Liver (tissue), 9 donors: ENCODE data around the gene NXPH4. TPM values are rescaled to one million over a fixed set of nuclear protein-coding genes. Genes with fewer than 3 reads are reported as not detected.
A peak's percentile ranks its signal among the peaks of the same experiment; 100 is the strongest.

Experiments
- DNase-seq: peaks from one replicate; pipeline ENCODE4 v3.0.0-alpha.2; 2017; ENCODE audit warnings: low spot score
- H3K27ac ChIP-seq, 2 donors: one replicate each; pipeline ENCODE4 v1.7.0; 2013; ENCODE audit warnings: inconsistent platforms in 2 of 2, low read length in 2 of 2, control low read depth in 1 of 2, low read depth in 1 of 2, mild to moderate bottlenecking in 1 of 2
- H3K27me3 ChIP-seq, 4 donors: one replicate each; pipeline versions ENCODE4 v1.6.1 to v1.7.0; 2013; ENCODE audit warnings: low read length in 3 of 4, inconsistent platforms in 1 of 4, mild to moderate bottlenecking in 1 of 4, moderate library complexity in 1 of 4; ENCODE audit not compliant: control insufficient read depth in 4 of 4, insufficient read depth in 4 of 4
- H3K36me3 ChIP-seq, 4 donors: one replicate each; pipeline versions ENCODE4 v1.6.1 to v1.7.0; 2013; ENCODE audit warnings: low read length in 3 of 4, mild to moderate bottlenecking in 3 of 4, low read depth in 1 of 4, moderate library complexity in 1 of 4; ENCODE audit not compliant: control insufficient read depth in 4 of 4, insufficient read depth in 3 of 4
- H3K4me1 ChIP-seq, 4 donors: one replicate each; pipeline versions ENCODE4 v1.6.1 to v1.7.0; 2013; ENCODE audit warnings: low read length in 3 of 4, mild to moderate bottlenecking in 3 of 4, moderate library complexity in 1 of 4; ENCODE audit not compliant: control insufficient read depth in 4 of 4, insufficient read depth in 4 of 4
- H3K4me3 ChIP-seq, 3 donors: one replicate each; pipeline versions ENCODE4 v1.6.1 to v1.7.0; 2013; ENCODE audit warnings: low read length in 3 of 3, control low read depth in 1 of 3, low read depth in 1 of 3, mild to moderate bottlenecking in 1 of 3
- H3K9ac ChIP-seq, 2 donors: one replicate each; pipeline ENCODE4 v1.7.0; 2013; ENCODE audit warnings: low read length in 2 of 2, mild to moderate bottlenecking in 2 of 2, moderate library complexity in 2 of 2, control low read depth in 1 of 2, low read depth in 1 of 2
- H3K9me3 ChIP-seq, 4 donors: one replicate each; pipeline versions ENCODE4 v1.6.1 to v1.7.0; 2013; ENCODE audit warnings: low read length in 3 of 4; ENCODE audit not compliant: control insufficient read depth in 4 of 4
- EGR1 ChIP-seq, 2 donors: IDR thresholded peaks; 2 replicates each; pipeline ENCODE4 v1.6.1; 2016 to 2018; ENCODE audit warnings: antibody characterized with exemption in 2 of 2, low read depth in 2 of 2
- FOXA1 ChIP-seq: IDR thresholded peaks from 2 replicates; pipeline ENCODE4 v1.6.1; 2016; ENCODE audit warnings: antibody characterized with exemption
- FOXA2 ChIP-seq: IDR thresholded peaks from 2 replicates; pipeline ENCODE4 v1.6.1; 2016; ENCODE audit warnings: antibody characterized with exemption
- GABPA ChIP-seq, 2 donors: IDR thresholded peaks in 1 of 2; conservative IDR thresholded peaks in 1 of 2; 2 replicates each; pipeline ENCODE4 v1.6.1; 2016; ENCODE audit warnings: antibody characterized with exemption in 2 of 2, mild to moderate bottlenecking in 1 of 2, moderate library complexity in 1 of 2
- HNF4A ChIP-seq, 2 donors: conservative IDR thresholded peaks; 2 replicates each; pipeline ENCODE4 v1.6.1; 2016; ENCODE audit warnings: antibody characterized with exemption in 2 of 2, mild to moderate bottlenecking in 2 of 2
- HNF4G ChIP-seq: IDR thresholded peaks from 2 replicates; pipeline ENCODE4 v1.6.1; 2016; ENCODE audit warnings: antibody characterized with exemption
- NR2F2 ChIP-seq: IDR thresholded peaks from 2 replicates; pipeline ENCODE4 v1.6.1; 2016; ENCODE audit warnings: antibody characterized with exemption
- RAD21 ChIP-seq, 2 donors: IDR thresholded peaks; 2 replicates each; pipeline ENCODE4 v1.6.1; 2016; ENCODE audit warnings: antibody characterized with exemption in 2 of 2, mild to moderate bottlenecking in 2 of 2
- SP1 ChIP-seq: IDR thresholded peaks from 2 replicates; pipeline ENCODE4 v1.6.1; 2018; ENCODE audit warnings: antibody characterized with exemption, mild to moderate bottlenecking
- TAF1 ChIP-seq: conservative IDR thresholded peaks from 2 replicates; pipeline ENCODE4 v1.6.1; 2016; ENCODE audit warnings: antibody characterized with exemption, mild to moderate bottlenecking
- YY1 ChIP-seq: IDR thresholded peaks from 2 replicates; pipeline ENCODE4 v1.6.1; 2016; ENCODE audit warnings: antibody characterized with exemption, mild to moderate bottlenecking
- WGBS: extraction: QIAGEN DNeasy Blood & Tissue Kit; methylation state at CpG from one replicate; pipeline ENCODE4 v1.1.7; 2013; 5-methylcytosine and 5-hydroxymethylcytosine counted together
- polyA plus RNA-seq, 2 donors: library from polyadenylated mRNA; stranded (reverse) in 1 of 2; unstranded in 1 of 2; fragments of 200-250 nt in 1 of 2; fragments of >200 nt in 1 of 2; fragmentation: Nextera tagmentation in 1 of 2; extraction: Ambion mirVana in 1 of 2; gene quantifications; one replicate each; pipeline versions ENCODE4 v1.2.1 to v1.2.3, GENCODE V29; 2013 to 2015
- total RNA-seq, 2 donors: library from RNA; depleted of rRNA; stranded (reverse); fragments of >200 nt; gene quantifications; one replicate each; pipeline ENCODE4 v1.2.3, GENCODE V29; 2014
- TF ChIP-seq, protein P1 (sequence below): fragments of 150-350 bp; IDR thresholded peaks from 2 replicates; pipeline ENCODE4 v1.5.1; 2017; ENCODE audit warnings: improper control_type of control experiment, low read depth, low read length; ENCODE audit not compliant: missing input control
- TF ChIP-seq, protein P2 (sequence below): IDR thresholded peaks from 2 replicates; pipeline ENCODE4 v1.6.1; 2016; ENCODE audit warnings: antibody characterized with exemption
- TF ChIP-seq, protein P3 (sequence below): IDR thresholded peaks from 2 replicates; pipeline ENCODE4 v1.6.1; 2016; ENCODE audit warnings: antibody characterized with exemption
- donor health status: healthy.
- donor health status: healthy.
- donor health status: healthy.
- donor health status: healthy.
- donor health status: healthy.

The NXPH4 gene
- total and polyA plus RNA-seq, 4 donors = 0.15 TPM; not detected in 3

DNA sequence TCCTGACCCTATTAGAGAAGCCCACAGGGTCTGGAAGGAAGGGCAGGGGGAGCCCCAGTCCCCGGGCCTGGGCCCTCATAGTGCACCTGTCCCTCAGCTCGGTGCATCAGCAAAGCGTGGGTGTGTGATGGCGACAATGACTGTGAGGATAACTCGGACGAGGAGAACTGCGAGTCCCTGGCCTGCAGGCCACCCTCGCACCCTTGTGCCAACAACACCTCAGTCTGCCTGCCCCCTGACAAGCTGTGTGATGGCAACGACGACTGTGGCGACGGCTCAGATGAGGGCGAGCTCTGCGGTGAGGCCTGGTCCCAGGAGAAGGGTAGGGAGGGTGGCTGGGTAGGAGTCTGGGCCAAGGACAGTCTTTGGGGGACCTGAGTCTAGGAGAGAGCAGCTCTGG lies 42.9 kb upstream of the NXPH4 start:
- Histone ChIP-seq H3K4me1 (no peaks in the 10 kb centered on the region), H3K27me3 (no peaks in the 10 kb centered on the region), H3K9ac (no peak overlapping the region), H3K4me3 (no peak overlapping the region), H3K36me3 (peaks cover 25 to 89% (median 45%) of the 10 kb centered on the region in 4 donors), H3K9me3 (no peaks in the 10 kb centered on the region), H3K27ac (no peak overlapping the region)
- no peak for TF ChIP-seq HNF4G
- TF ChIP-seq HNF4A (conservative IDR thresholded peaks at IDR 0.05) = no peak
- TF ChIP-seq GABPA (IDR thresholded peaks at IDR 0.05 in 1 of 2, conservative IDR thresholded peaks at IDR 0.05 in 1 of 2) = no peak
- TF ChIP-seq FOXA1 = no peak
- TF ChIP-seq RAD21 (IDR thresholded peaks at IDR 0.05) = no peak
- no peak for DNase-seq
- whole genome bisulfite sequencing = 90% methylated on average over 14 of the region's 14 CpGs

DNA sequence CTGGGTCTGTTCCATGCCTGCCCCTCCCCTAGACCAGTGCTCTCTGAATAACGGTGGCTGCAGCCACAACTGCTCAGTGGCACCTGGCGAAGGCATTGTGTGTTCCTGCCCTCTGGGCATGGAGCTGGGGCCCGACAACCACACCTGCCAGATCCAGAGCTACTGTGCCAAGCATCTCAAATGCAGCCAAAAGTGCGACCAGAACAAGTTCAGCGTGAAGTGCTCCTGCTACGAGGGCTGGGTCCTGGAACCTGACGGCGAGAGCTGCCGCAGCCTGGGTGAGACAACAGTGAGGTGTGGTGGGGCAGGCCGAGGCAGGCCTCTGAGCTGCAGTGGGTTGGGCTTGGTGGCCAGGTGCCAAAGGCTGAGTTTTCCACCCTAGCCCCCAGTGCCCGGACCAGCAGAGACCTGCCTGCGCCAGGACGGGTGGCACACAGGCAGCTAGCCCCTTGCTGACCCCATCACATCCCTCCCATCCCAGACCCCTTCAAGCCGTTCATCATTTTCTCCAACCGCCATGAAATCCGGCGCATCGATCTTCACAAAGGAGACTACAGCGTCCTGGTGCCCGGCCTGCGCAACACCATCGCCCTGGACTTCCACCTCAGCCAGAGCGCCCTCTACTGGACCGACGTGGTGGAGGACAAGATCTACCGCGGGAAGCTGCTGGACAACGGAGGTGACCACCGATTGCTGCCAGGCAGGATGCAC lies 41.0 kb upstream of the NXPH4 start:
- TF ChIP-seq, protein P1, sequence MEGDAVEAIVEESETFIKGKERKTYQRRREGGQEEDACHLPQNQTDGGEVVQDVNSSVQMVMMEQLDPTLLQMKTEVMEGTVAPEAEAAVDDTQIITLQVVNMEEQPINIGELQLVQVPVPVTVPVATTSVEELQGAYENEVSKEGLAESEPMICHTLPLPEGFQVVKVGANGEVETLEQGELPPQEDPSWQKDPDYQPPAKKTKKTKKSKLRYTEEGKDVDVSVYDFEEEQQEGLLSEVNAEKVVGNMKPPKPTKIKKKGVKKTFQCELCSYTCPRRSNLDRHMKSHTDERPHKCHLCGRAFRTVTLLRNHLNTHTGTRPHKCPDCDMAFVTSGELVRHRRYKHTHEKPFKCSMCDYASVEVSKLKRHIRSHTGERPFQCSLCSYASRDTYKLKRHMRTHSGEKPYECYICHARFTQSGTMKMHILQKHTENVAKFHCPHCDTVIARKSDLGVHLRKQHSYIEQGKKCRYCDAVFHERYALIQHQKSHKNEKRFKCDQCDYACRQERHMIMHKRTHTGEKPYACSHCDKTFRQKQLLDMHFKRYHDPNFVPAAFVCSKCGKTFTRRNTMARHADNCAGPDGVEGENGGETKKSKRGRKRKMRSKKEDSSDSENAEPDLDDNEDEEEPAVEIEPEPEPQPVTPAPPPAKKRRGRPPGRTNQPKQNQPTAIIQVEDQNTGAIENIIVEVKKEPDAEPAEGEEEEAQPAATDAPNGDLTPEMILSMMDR = peak; percentile 50
- peak; percentile 69 to 81 for TF ChIP-seq RAD21 (IDR thresholded peaks at IDR 0.05)
- TF ChIP-seq, protein P2, sequence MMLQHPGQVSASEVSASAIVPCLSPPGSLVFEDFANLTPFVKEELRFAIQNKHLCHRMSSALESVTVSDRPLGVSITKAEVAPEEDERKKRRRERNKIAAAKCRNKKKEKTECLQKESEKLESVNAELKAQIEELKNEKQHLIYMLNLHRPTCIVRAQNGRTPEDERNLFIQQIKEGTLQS = no peak
- Histone ChIP-seq H3K27ac (no peak overlapping the region), H3K4me3 (no peak overlapping the region), H3K27me3 (no peaks in the 10 kb centered on the region), H3K4me1 (no peaks in the 10 kb centered on the region), H3K36me3 (peaks cover 32 to 93% (median 47%) of the 10 kb centered on the region in 4 donors), H3K9me3 (no peaks in the 10 kb centered on the region), H3K9ac (no peak overlapping the region)
- WGBS = 63% methylated on average over 29 of the region's 29 CpGs
- peak; percentile 82 for DNase-seq

DNA sequence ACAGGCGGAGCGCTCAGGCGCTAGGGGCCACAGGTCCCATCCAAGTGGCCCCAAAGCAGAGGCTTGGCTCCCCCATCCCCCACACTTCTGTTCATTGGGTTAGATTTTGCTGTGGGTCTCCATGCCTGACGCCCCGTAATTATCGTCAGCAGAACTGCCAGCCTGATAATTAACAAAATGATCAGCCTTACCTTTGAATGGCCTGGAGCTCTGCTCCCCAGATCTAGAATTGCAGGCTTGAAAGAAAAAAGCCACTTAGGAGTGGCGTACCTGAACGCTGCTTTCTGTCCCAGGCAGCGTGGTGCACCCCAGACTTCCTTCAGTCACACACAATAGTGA lies 40.5 kb upstream of the NXPH4 start:
- H3K4me1 ChIP-seq = no peaks in the 10 kb centered on the region
- 94% methylated on average over 9 of the region's 9 CpGs for WGBS
- DNase-seq = no peak
- no peak overlapping the region for H3K27ac ChIP-seq
- H3K4me3 ChIP-seq = no peak overlapping the region
- no peak overlapping the region for H3K9ac ChIP-seq
- H3K9me3 ChIP-seq = no peaks in the 10 kb centered on the region
- H3K27me3 ChIP-seq = no peaks in the 10 kb centered on the region
- H3K36me3 ChIP-seq = peaks cover 33 to 93% (median 47%) of the 10 kb centered on the region in 4 donors
- no peak for TF ChIP-seq FOXA2
- TF ChIP-seq GABPA (IDR thresholded peaks at IDR 0.05 in 1 of 2, conservative IDR thresholded peaks at IDR 0.05 in 1 of 2) = no peak
- no peak for TF ChIP-seq TAF1
- TF ChIP-seq YY1 = no peak
- TF ChIP-seq SP1 = no peak
- no peak for TF ChIP-seq HNF4G
- no peak for TF ChIP-seq NR2F2
- no peak for TF ChIP-seq FOXA1
- TF ChIP-seq EGR1 (IDR thresholded peaks at IDR 0.05; ENCODE audit: low read depth in 2 of 2) = no peak
- TF ChIP-seq, protein P3, sequence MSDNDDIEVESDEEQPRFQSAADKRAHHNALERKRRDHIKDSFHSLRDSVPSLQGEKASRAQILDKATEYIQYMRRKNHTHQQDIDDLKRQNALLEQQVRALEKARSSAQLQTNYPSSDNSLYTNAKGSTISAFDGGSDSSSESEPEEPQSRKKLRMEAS = no peak
